ENCODE results near the gene TMC1. TPM values are rescaled to one million over a fixed set of nuclear protein-coding genes. Genes with fewer than 3 reads are reported as not detected.

Gene TMC1
- total RNA-seq, 1 experiment from 2014 or later: 5.5 TPM

- Histone ChIP-seq H3K9me3 (ENCODE audit: insufficient read depth, low read depth) (0 out of 2 replicates have a peak, but pooled peaks cover 3% of the 10 kb centered on the region), H2AFZ (peak overlapping the region; percentile 39; the same call in 1 of the 2 replicates), H4K20me1 (ENCODE audit: insufficient read depth) (no peaks in the 10 kb centered on the region), H3K36me3 (ENCODE audit: low read depth) (no peaks in the 10 kb centered on the region), H3F3A (ENCODE audit: insufficient read depth, low read depth) (peaks cover 39% of the 10 kb centered on the region), H3K27ac (peak overlapping the region; percentile 96), H3K9me2 (ENCODE audit: insufficient read depth) (no peaks in the 10 kb centered on the region; the same call in 1 of the 2 replicates), H3K4me1 (replicated peaks; ENCODE audit: insufficient read depth) (peaks cover 70% of the 10 kb centered on the region), H3K79me2 (ENCODE audit: low read depth) (0 out of 2 replicates have a peak, but pooled peaks cover 5% of the 10 kb centered on the region), H3K4me3 (no peak overlapping the region), H3K27me3 (ENCODE audit: insufficient read depth, low read depth) (no peaks in the 10 kb centered on the region), H3K4me2 (peak overlapping the region; percentile 7; the same call in 1 of the 2 replicates)
- DNase-seq: no peak
- no TSS peak for BruUV-seq (replicated peaks)
- intact Hi-C loops (cut with micrococcal nuclease; ENCODE audit: unreplicated experiment): loop anchor here (5.0 kb wide), 1 partner anchor 212 kb away; no protein-coding TSS in a partner anchor
- ChIA-PET POLR2A (ENCODE audit: unreplicated experiment) (interaction anchor here (0.6 to 1.1 kb wide), 6 partner anchors 11 to 60 kb away, joined by 3 to 12 read pairs (median 8); no protein-coding TSS in a partner anchor), CTCF (interaction anchor here (0.6 to 0.9 kb wide), 5 partner anchors 25 to 168 kb away, joined by 3 to 7 read pairs (median 3); no protein-coding TSS in a partner anchor)
- TF ChIP-seq EZH2 (IDR thresholded peaks at IDR 0.05; ENCODE audit: low read depth) (no peak), CTCF (conservative IDR thresholded peaks at IDR 0.05) (no peak)
These were observed 8.1 kb downstream of the TMC1 start for GRCh38 chr9:72529531-72529930.

- H3K4me1 ChIP-seq (replicated peaks; ENCODE audit: insufficient read depth): peaks cover 37% of the 10 kb centered on the region
- peaks cover 8% of the 10 kb centered on the region for H3F3A ChIP-seq (ENCODE audit: insufficient read depth, low read depth)
- ChIA-PET CTCF (interaction anchor here (0.6 to 1.0 kb wide), 2 partner anchors 220 to 635 kb away, joined by 3 to 4 read pairs; no protein-coding TSS in a partner anchor), POLR2A (ENCODE audit: unreplicated experiment) (interaction anchor here (0.5 to 0.7 kb wide), 4 partner anchors 12 to 485 kb away, joined by 3 to 6 read pairs (median 5); partner anchors contain the start of gene ZFAND5)
- intact Hi-C loops (cut with micrococcal nuclease; ENCODE audit: unreplicated experiment): no loop called here
- H2AFZ ChIP-seq: 0 out of 2 replicates have a peak overlapping the region, but pooled peaks have one; percentile 35
- no TSS peak for BruUV-seq (replicated peaks)
- H4K20me1 ChIP-seq (ENCODE audit: insufficient read depth): no peaks in the 10 kb centered on the region
- no peaks in the 10 kb centered on the region for H3K27me3 ChIP-seq (ENCODE audit: insufficient read depth, low read depth)
- H3K27ac ChIP-seq: peak overlapping the region; percentile 39
- DNase-seq: peak in 1 of 2 experiments; percentile 67
- peak overlapping the region; percentile 20; the same call in 1 of the 2 replicates for H3K4me2 ChIP-seq
- H3K79me2 ChIP-seq (ENCODE audit: low read depth): no peaks in the 10 kb centered on the region
- peaks cover 9% of the 10 kb centered on the region; the same call in 1 of the 2 replicates for H3K9me3 ChIP-seq (ENCODE audit: insufficient read depth, low read depth)
- no peak overlapping the region for H3K4me3 ChIP-seq
- no peaks in the 10 kb centered on the region for H3K36me3 ChIP-seq (ENCODE audit: low read depth)
- TF ChIP-seq CTCF (conservative IDR thresholded peaks at IDR 0.05) (no peak), EZH2 (IDR thresholded peaks at IDR 0.05; ENCODE audit: low read depth) (no peak)
- no peaks in the 10 kb centered on the region; the same call in 1 of the 2 replicates for H3K9me2 ChIP-seq (ENCODE audit: insufficient read depth)
These were observed 11.9 kb downstream of the TMC1 start for GRCh38 chr9:72533322-72533721.

GRCh38 chr9:72534931-72535330 is 13.5 kb downstream of the TMC1 start:
- Histone ChIP-seq H3K9me2 (ENCODE audit: insufficient read depth) (no peaks in the 10 kb centered on the region; the same call in 1 of the 2 replicates), H3F3A (ENCODE audit: insufficient read depth, low read depth) (peaks cover 8% of the 10 kb centered on the region; the same call in 1 of the 2 replicates), H3K79me2 (ENCODE audit: low read depth) (no peaks in the 10 kb centered on the region), H2AFZ (no peak overlapping the region), H3K27me3 (ENCODE audit: insufficient read depth, low read depth) (no peaks in the 10 kb centered on the region), H4K20me1 (ENCODE audit: insufficient read depth) (no peaks in the 10 kb centered on the region), H3K36me3 (ENCODE audit: low read depth) (no peaks in the 10 kb centered on the region), H3K4me3 (no peak overlapping the region), H3K9me3 (ENCODE audit: insufficient read depth, low read depth) (peaks cover 9% of the 10 kb centered on the region; the same call in 1 of the 2 replicates), H3K4me1 (replicated peaks; ENCODE audit: insufficient read depth) (peaks cover 37% of the 10 kb centered on the region), H3K27ac (no peak overlapping the region), H3K4me2 (no peak overlapping the region)
- DNase-seq: no peak
- POLR2A ChIA-PET (ENCODE audit: unreplicated experiment): interaction anchor here (0.6 kb wide), 1 partner anchor 173 kb away, joined by 3 read pairs; no protein-coding TSS in a partner anchor
- TF ChIP-seq EZH2 (IDR thresholded peaks at IDR 0.05; ENCODE audit: low read depth): no peak
- no peak for TF ChIP-seq CTCF (conservative IDR thresholded peaks at IDR 0.05)
- intact Hi-C loops (cut with micrococcal nuclease; ENCODE audit: unreplicated experiment): no loop called here
- no TSS peak for BruUV-seq (replicated peaks)
- CTCF ChIA-PET: no interaction called here

Measured in PC-9 (cell line).